HTERT RPE-1 (cell line): Measurements from ENCODE around the gene KLHL36.
"Not testable (repeated sequence)": the region's sequence is repeated elsewhere in the genome, so short reads cannot be mapped to it uniquely, and the experiment has no call there.

Experiments used
- in situ Hi-C: fragments of 300-500 bp; cut with MboI; formaldehyde crosslinking; loops from 4 replicates; pipeline ENCODE4 v1.14.3; 2020; ENCODE audit warnings: low sequenced_read_pairs

Gene KLHL36

GRCh38 chr16:84690088-84690819 lies 41.9 kb downstream of the KLHL36 start:
- in situ Hi-C loops: no loop called here

GRCh38 chr16:84692451-84693214 lies 44.3 kb downstream of the KLHL36 start:
- in situ Hi-C loops: no loop called here

DNA sequence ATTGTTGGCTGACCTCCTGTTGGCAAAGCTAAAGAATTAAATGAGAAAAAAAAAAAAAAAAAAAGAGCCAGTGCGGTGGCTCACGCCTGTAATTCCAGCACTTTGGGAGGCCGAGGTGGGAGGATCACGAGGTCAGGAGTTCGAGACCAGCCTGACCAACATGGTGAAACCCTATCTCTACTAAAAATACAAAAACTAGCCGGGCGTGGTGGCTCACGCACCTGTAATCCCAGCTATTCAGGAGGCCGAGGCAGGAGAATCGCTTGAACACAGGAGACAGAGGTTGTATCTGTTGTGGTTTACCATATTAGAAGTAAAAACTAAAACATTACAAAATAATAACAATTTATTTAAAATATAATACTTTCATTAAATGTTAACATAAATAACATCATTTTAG lies 45.6 kb downstream of the KLHL36 start:
- in situ Hi-C loops: not testable (repeated sequence)

GRCh38 chr16:84694980-84695379 lies 46.7 kb downstream of the KLHL36 start:
- in situ Hi-C loops: no loop called here

DNA sequence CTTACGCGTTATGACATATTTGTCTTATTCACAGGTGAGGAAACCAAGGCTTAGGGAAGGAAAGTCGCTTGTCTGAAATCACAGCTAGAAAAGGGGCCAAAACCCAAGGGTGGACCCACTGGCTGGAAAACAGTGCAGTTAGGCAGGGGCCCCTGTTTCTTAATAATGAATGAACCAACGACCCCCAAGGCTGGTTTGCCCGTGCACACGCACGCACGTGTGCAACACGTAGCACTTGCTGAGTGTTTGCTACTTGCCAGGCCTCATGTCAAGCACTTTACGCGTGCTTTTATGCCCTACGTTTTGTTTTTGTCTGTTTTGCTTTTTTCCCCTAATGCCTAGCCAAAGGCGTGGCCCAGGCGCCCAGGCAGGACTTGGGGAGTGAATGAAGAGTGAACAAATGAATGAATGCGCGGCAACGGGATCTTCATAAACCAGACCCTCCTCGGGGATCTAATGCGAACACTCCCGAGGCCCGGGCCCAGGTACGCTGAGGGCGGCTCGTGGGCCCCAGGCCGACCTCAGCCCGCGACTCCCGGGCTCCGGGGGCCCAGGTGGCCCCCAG lies 50.9 kb downstream of the KLHL36 start:
- in situ Hi-C loops: no loop called here

DNA sequence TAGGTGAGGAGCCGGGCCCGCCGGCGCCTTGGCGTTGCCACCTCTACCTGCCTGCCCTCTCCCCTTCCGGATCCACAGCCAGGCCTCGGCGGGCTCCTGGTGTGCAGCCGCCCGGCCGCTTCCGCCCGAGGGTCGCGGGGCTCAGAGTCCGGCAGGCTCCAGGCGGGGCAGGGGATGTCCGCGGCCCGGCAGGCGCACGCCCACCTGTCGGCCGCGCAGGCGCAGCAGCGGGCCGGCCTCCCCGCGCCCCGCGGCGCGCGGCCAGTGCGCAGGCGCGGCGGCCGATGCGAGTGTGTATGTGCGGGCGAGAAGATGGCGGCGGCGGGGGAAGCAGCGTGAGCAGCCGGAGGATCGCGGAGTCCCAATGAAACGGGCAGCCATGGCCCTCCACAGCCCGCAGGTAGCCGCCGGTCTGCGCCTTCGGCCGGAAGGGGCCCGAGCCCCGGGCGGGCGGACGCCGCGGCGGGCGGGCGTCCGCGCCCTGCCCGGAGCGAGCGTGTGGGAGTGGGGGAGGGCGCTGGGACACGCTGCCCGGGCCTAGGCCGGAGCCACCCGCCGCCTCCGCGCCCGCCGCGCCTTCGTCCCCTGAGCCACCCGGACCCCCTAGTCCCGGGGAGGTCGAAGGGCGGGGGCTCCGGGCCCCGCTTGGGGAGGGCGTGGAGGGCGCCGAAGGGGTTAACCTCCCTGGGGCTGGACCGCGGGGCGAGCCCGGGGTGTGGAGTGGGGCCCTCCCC lies 51.6 kb downstream of the KLHL36 start, which contains the start of gene USP10:
TSS of gene USP10 (plus strand) at position 289 of the 734 bp plus-strand sequence. CDS start at position 380, 91 bp downstream.
- in situ Hi-C loops: no loop called here

DNA sequence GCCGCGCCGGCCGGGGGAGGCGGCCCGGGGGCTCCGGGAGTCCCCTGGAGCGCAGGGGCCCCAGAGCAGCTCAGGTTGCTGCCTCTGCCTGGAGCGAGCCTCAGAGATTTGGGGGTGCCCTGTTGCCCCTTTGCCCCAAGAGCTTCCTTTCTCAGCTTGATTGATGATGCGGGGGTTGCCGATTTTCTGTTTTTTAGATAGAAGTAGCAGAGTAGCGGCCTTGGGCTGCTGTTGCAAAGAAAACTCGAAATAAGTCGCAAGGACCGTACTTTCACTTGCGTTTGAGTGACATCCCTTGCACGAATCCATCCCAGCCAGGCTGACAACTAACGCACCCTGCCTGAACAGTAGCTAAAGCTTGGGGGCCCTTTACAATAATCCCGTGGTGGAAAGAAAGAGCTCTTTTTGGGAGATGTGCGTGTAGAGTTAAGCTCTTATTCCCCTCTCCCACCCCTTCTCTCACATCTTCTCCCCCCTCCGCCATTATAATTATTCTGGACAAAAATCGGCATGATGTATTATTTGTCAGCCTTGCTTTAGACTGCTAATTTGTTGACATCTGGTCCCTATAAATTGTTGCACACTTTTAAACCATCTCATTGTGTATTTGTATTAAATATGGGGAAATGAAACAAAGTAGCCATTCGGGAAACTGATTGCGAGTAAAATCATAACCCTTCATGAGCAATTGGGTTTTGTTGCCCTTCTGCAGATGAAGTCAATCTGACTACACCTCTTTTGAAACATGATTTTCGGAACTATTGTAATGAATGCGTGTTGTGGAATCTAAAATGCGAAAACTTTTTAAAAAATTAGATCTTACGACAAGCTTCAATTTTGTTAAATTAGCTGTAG lies 52.4 kb downstream of the KLHL36 start:
- in situ Hi-C loops: no loop called here

DNA sequence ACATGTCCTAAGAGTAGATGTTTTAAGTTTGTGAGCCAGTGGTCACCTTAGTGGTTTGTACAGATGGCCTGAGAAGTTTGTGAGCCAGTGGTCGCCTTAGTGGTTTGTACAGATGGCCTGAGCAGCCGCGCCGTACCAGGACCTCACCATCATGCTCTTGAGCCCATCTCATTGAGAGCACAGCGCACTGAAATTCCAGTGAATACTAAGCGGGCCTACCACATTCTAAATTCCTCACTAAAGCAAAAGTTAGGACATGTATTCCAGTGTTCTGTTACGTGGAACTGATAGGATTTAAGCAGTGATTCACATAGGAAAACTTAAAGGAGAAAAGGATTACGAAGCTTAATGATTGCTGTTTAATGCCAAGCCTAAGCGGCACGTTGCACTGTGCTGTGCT lies 55.4 kb downstream of the KLHL36 start:
- in situ Hi-C loops: no loop called here

DNA sequence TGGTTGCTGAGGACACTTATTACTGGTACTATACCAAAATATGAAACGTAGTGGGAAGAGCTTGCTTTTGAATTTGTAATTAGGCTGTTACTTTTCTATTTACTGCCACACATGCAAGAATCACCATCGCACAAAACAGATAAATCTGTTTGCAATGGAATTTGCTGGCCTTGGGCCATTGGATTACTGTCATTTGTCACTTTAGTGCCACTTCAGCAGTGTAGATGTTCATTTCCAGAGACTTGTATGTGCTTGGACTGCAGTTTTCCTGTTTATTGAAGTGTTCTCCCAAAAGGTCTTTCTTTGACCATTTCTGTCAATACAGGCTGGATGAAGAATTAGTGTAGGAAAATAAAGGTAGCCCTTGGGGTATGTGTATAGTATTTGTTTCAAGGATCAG lies 55.9 kb downstream of the KLHL36 start:
- in situ Hi-C loops: no loop called here

DNA sequence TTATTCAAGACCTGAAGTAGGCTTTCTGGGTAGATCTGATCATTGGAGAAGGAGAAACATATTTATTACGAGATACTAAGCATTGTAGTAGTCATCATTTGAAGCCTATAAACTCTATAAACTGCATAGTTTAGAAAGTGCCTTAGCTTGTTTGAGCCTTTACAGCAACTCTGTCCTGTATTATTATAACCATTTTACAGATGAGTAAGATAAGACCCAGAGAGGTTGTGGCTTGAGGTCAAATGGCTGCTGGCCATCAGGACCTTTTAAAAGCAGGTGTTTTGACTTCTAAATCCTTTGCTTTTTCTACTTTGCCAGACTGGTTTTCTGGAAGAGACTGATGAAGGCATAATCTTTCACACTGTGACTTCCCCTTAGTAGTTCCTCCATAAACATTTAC lies 58.5 kb downstream of the KLHL36 start:
- in situ Hi-C loops: no loop called here

GRCh38 chr16:84709609-84710008 lies 61.3 kb downstream of the KLHL36 start:
- in situ Hi-C loops: no loop called here

DNA sequence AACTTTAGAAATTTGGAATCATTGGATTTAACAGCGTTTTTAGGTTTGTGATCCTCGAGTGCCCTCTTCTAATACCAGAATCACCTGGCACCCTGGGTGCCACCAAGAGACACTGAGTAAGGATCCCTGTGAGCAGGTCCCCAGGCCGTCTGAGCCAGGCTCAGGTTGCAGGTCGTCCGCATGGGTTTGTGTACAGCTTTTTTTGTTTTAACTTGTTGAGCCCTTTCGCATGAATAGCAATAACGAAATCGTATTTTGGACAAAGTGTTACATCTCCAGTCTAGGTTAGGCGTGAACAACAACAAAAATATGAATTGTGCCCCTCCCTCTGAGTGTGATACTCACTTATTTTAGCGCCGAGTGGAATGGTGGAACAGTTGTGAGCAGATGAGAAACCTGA lies 62.4 kb downstream of the KLHL36 start:
- in situ Hi-C loops: no loop called here
